Keratinocyte (primary cell): ENCODE data around the gene ARPC1B. TPM values are rescaled to one million over a fixed set of nuclear protein-coding genes. Genes with fewer than 3 reads are reported as not detected.

Experiments
- DNase-seq: peaks from one replicate; pipeline ENCODE4 v3.0.0-alpha.2; 2011; ENCODE audit warnings: low read depth, missing footprints, low spot score
- FAIRE-seq: peaks from 2 replicates; lab custom pipeline; 2011; peaks lifted over from hg19 to GRCh38; lab: Jason Lieb, UNC
- H2AFZ ChIP-seq: 2 replicates; pipeline ENCODE4 v1.6.0; 2012; ENCODE audit warnings: low read length, control low read depth, inconsistent platforms; ENCODE audit not compliant: control insufficient read depth
- H3K27ac ChIP-seq: 2 replicates; pipeline ENCODE4 v1.5.1; 2011; ENCODE audit warnings: low read length; ENCODE audit not compliant: control insufficient read depth, insufficient read depth
- H3K27me3 ChIP-seq: 3 replicates; pipeline ENCODE4 v1.6.0; 2011; ENCODE audit warnings: low read length; ENCODE audit not compliant: control insufficient read depth, insufficient read depth; ENCODE audit errors: extremely low read depth
- H3K36me3 ChIP-seq, 2 experiments: 2 replicates in 1 of 2; 3 replicates in 1 of 2; pipeline ENCODE4 v1.5.1; 2011; ENCODE audit warnings: low read length in 2 of 2, mild to moderate bottlenecking in 1 of 2; ENCODE audit not compliant: control insufficient read depth in 2 of 2, insufficient read depth in 2 of 2; ENCODE audit errors: extremely low read depth in 1 of 2
- H3K4me1 ChIP-seq: 3 replicates; pipeline ENCODE4 v1.5.1; 2011; ENCODE audit warnings: low read length; ENCODE audit not compliant: control insufficient read depth, insufficient read depth; ENCODE audit errors: extremely low read depth
- H3K4me2 ChIP-seq: 3 replicates; pipeline ENCODE4 v1.6.0; 2011; ENCODE audit warnings: low read depth, low read length; ENCODE audit not compliant: control insufficient read depth, insufficient read depth; ENCODE audit errors: extremely low read depth
- H3K4me3 ChIP-seq, 3 experiments: fragments of 200-600 bp in 1 of 3; sonication (generic) in 1 of 3; 2 replicates in 2 of 3; 3 replicates in 1 of 3; pipeline ENCODE4 v1.5.1; 2011 to 2016; ENCODE audit warnings: low read length in 3 of 3, mild to moderate bottlenecking in 3 of 3, control low read depth in 2 of 3, inconsistent platforms in 1 of 3, low read depth in 1 of 3, mixed read lengths in 1 of 3, mixed run types in 1 of 3, moderate library complexity in 1 of 3; ENCODE audit not compliant: control insufficient read depth in 2 of 3, insufficient read depth in 2 of 3; ENCODE audit errors: extremely low read depth in 1 of 3
- H3K79me2 ChIP-seq: 2 replicates; pipeline ENCODE4 v1.6.0; 2012; ENCODE audit warnings: low read length; ENCODE audit not compliant: control insufficient read depth, insufficient read depth
- H3K9ac ChIP-seq: 3 replicates; pipeline ENCODE4 v1.6.0; 2011; ENCODE audit warnings: low read length; ENCODE audit not compliant: control insufficient read depth, insufficient read depth; ENCODE audit errors: extremely low read depth
- H3K9me1 ChIP-seq: 3 replicates; pipeline ENCODE4 v1.6.0; 2011; ENCODE audit warnings: low read length; ENCODE audit not compliant: control insufficient read depth, insufficient read depth; ENCODE audit errors: extremely low read depth
- H3K9me3 ChIP-seq: 2 replicates; pipeline ENCODE4 v1.5.1; 2012; ENCODE audit warnings: low read depth, low read length; ENCODE audit not compliant: control insufficient read depth
- H4K20me1 ChIP-seq: 3 replicates; pipeline ENCODE4 v1.6.0; 2011; ENCODE audit warnings: low read length; ENCODE audit not compliant: control insufficient read depth, insufficient read depth; ENCODE audit errors: extremely low read depth
- EZH2 ChIP-seq: IDR thresholded peaks from one replicate; pipeline ENCODE4 v1.6.1; 2012; ENCODE audit warnings: inconsistent platforms, mild to moderate bottlenecking, low read length, moderate library complexity
- dilution Hi-C: fragments of 300-500 bp; cut with MboI; formaldehyde crosslinking; loops from one replicate; pipeline ENCODE4 v1.7.0; 2020; ENCODE audit warnings: low sequenced_read_pairs; ENCODE audit not compliant: extremely low pct_ligation_motif_present
- polyA plus RNA-seq, 5 experiments: library from polyadenylated mRNA; depleted of rRNA in 3 of 5; stranded (reverse) in 3 of 5; stranded (forward) in 1 of 5; unstranded in 1 of 5; fragments of >200 nt; gene quantifications; 1 replicate in 1 of 5; 2 replicates in 3 of 5; 3 replicates in 1 of 5; pipeline versions ENCODE4 v1.2.1 to v1.2.3, GENCODE V29; 2011 to 2012; ENCODE audit warnings: missing spikeins in 2 of 5, low read depth in 1 of 5, low replicate concordance in 1 of 5
- TF ChIP-seq, protein P1 (sequence below), 3 experiments: IDR thresholded peaks in 1 of 3; conservative IDR thresholded peaks in 1 of 3; optimal IDR thresholded peaks in 1 of 3; 2 replicates in 2 of 3; 3 replicates in 1 of 3; pipeline versions ENCODE3 to v1.5.1; 2011; ENCODE audit warnings: low read length in 3 of 3, mild to moderate bottlenecking in 3 of 3, moderate library complexity in 2 of 3, control low read depth in 1 of 3, inconsistent platforms in 1 of 3; ENCODE audit not compliant: insufficient read depth in 2 of 3; ENCODE audit errors: extremely low read depth in 1 of 3

Gene ARPC1B
- polyA plus RNA-seq, 1 donor (not counting 4 experiments of a cell fraction or from before 2014, with no cell fraction given): 383 TPM

DNA sequence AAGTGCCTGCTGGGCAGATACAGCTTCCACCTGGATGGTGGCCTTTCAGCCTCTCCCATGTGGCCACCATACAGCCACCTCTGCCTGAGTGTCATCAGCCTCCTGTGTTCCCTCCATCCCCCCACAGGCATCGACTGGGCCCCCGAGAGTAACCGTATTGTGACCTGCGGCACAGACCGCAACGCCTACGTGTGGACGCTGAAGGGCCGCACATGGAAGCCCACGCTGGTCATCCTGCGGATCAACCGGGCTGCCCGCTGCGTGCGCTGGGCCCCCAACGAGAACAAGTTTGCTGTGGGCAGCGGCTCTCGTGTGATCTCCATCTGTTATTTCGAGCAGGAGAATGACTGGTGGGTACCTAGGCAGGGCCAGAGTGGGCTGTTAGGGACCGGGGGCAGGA, 13.4 kb downstream of the ARPC1B start:
- FAIRE-seq: no peak

DNA sequence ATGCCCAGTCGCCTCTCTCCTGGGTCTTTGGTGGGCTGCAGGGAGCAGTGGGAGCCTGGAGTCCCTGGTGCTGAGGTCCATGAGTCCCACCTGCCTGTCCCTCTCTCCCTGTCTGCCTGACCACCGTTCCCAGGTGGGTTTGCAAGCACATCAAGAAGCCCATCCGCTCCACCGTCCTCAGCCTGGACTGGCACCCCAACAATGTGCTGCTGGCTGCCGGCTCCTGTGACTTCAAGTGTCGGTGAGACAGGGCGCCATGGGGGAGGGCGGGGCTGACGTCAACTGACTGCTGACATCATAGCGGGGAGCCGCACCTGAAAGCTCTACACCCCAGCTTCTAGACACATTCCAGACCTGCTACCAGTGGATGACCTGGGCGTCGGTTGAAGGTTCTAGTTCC, 15.2 kb downstream of the ARPC1B start:
- no peak for FAIRE-seq
- peaks cover 37 to 56% of the 10 kb centered on the region in 2 experiments for H3K36me3 ChIP-seq

More for the DNA sequence above, 13.4 kb downstream of the ARPC1B start:
- dilution Hi-C loops: no loop called here
- H4K20me1 ChIP-seq: peaks cover 19% of the 10 kb centered on the region
- DNase-seq: no peak
- no peak overlapping the region for H3K4me3 ChIP-seq
- no peak overlapping the region for H3K27ac ChIP-seq
- H3K79me2 ChIP-seq: peaks cover 19% of the 10 kb centered on the region
- TF ChIP-seq EZH2: no peak
- TF ChIP-seq, protein P1, sequence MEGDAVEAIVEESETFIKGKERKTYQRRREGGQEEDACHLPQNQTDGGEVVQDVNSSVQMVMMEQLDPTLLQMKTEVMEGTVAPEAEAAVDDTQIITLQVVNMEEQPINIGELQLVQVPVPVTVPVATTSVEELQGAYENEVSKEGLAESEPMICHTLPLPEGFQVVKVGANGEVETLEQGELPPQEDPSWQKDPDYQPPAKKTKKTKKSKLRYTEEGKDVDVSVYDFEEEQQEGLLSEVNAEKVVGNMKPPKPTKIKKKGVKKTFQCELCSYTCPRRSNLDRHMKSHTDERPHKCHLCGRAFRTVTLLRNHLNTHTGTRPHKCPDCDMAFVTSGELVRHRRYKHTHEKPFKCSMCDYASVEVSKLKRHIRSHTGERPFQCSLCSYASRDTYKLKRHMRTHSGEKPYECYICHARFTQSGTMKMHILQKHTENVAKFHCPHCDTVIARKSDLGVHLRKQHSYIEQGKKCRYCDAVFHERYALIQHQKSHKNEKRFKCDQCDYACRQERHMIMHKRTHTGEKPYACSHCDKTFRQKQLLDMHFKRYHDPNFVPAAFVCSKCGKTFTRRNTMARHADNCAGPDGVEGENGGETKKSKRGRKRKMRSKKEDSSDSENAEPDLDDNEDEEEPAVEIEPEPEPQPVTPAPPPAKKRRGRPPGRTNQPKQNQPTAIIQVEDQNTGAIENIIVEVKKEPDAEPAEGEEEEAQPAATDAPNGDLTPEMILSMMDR (optimal IDR thresholded peaks at IDR 0.05 in 1 of 3, IDR thresholded peaks at IDR 0.05 in 1 of 3, conservative IDR thresholded peaks at IDR 0.05 in 1 of 3; ENCODE audit: extremely low read depth in 1 of 3, insufficient read depth in 2 of 3, low read length in 3 of 3): no peak
- no peaks in the 10 kb centered on the region for H3K9me1 ChIP-seq
- no peak overlapping the region for H3K9ac ChIP-seq
- H3K4me1 ChIP-seq: peaks cover 6% of the 10 kb centered on the region
- H2AFZ ChIP-seq: no peak overlapping the region
- no peaks in the 10 kb centered on the region for H3K27me3 ChIP-seq
- no peaks in the 10 kb centered on the region for H3K9me3 ChIP-seq
- H3K36me3 ChIP-seq: peaks cover 36 to 49% of the 10 kb centered on the region in 2 experiments
- H3K4me2 ChIP-seq: no peak overlapping the region

More for the DNA sequence above, 15.2 kb downstream of the ARPC1B start:
- Histone ChIP-seq H3K4me3 (no peak overlapping the region), H3K27me3 (no peaks in the 10 kb centered on the region), H3K4me1 (peaks cover 8% of the 10 kb centered on the region), H2AFZ (no peak overlapping the region), H3K4me2 (no peak overlapping the region), H3K27ac (no peak overlapping the region), H3K9ac (no peak overlapping the region), H3K9me3 (no peaks in the 10 kb centered on the region), H4K20me1 (peaks cover 27% of the 10 kb centered on the region), H3K9me1 (no peaks in the 10 kb centered on the region), H3K79me2 (peaks cover 6% of the 10 kb centered on the region)
- DNase-seq: no peak
- dilution Hi-C loops: no loop called here
- TF ChIP-seq, protein P1 (optimal IDR thresholded peaks at IDR 0.05 in 1 of 3, IDR thresholded peaks at IDR 0.05 in 1 of 3, conservative IDR thresholded peaks at IDR 0.05 in 1 of 3; ENCODE audit: extremely low read depth in 1 of 3, insufficient read depth in 2 of 3, low read length in 3 of 3): no peak
- no peak for TF ChIP-seq EZH2
